Measurements from ENCODE around the gene LARGE1. TPM values are rescaled to one million over a fixed set of nuclear protein-coding genes. Genes with fewer than 3 reads are reported as not detected.

Gene LARGE1
- total RNA-seq, 1 experiment from 2014 or later: 1.5 TPM

GRCh38 chr22:33964121-33964520 lies 43.8 kb upstream of the LARGE1 start:
- DNase-seq (ENCODE audit: low read depth, low spot score) (no peak), ATAC-seq (no peak)
- Histone ChIP-seq H3K9me2 (ENCODE audit: insufficient read depth) (no peaks in the 10 kb centered on the region), H3K27me3 (ENCODE audit: insufficient read depth, low read length) (no peaks in the 10 kb centered on the region), H4K20me1 (ENCODE audit: insufficient read depth) (no peaks in the 10 kb centered on the region), H3K9me3 (ENCODE audit: control insufficient read depth in 1 of 2, insufficient read depth in 1 of 2, low read depth in 1 of 2, low read length in 2 of 2) (peaks cover 0 to 40% of the 10 kb centered on the region in 2 experiments; a peak in 2 of 4 replicates), H3K9ac (ENCODE audit: low read length) (no peak overlapping the region), H2AFZ (ENCODE audit: low read depth, low read length, poor library complexity, severe bottlenecking) (no peak overlapping the region), H3K4me2 (ENCODE audit: low read length) (no peak overlapping the region), H3K4me3 (replicated peaks in 1 of 2; ENCODE audit: low read depth in 1 of 2, low read length in 2 of 2) (no peak overlapping the region), H3K36me3 (ENCODE audit: control insufficient read depth in 1 of 2, insufficient read depth in 2 of 2, low read length in 2 of 2) (no peaks in the 10 kb centered on the region), H3K4me1 (ENCODE audit: control insufficient read depth in 1 of 2, insufficient read depth in 2 of 2, low read length in 2 of 2) (no peaks in the 10 kb centered on the region), H3K27ac (ENCODE audit: low read depth, low read length) (no peak overlapping the region), H3K79me2 (ENCODE audit: insufficient read depth, low read length) (no peaks in the 10 kb centered on the region)
- ChIA-PET POLR2A (no interaction called here), RAD21 (ENCODE audit: low non-redundant PET in 1 of 2, low total read pairs in 2 of 2, uncharacterized antibody in 2 of 2, unreplicated experiment in 2 of 2) (no interaction called here), CTCF (no interaction called here)
- BruUV-seq (replicated peaks): no TSS peak
- intact Hi-C loops (cut with micrococcal nuclease): no loop called here
- no peak for TF ChIP-seq EZH2phosphoT487 (IDR thresholded peaks at IDR 0.05; ENCODE audit: borderline replicate concordance)
- TF ChIP-seq ELF1 (IDR thresholded peaks at IDR 0.05; ENCODE audit: borderline replicate concordance, low read depth): no peak
- TF ChIP-seq SRF (IDR thresholded peaks at IDR 0.05; ENCODE audit: low read depth): no peak
- TF ChIP-seq EGR1 (IDR thresholded peaks at IDR 0.05; ENCODE audit: low read depth): no peak
- TF ChIP-seq ZBTB33 (IDR thresholded peaks at IDR 0.05; ENCODE audit: extremely low read depth, insufficient replicate concordance, low read length): no peak
- TF ChIP-seq REST (IDR thresholded peaks at IDR 0.05; ENCODE audit: low read depth): no peak
- no peak for TF ChIP-seq YY1 (IDR thresholded peaks at IDR 0.05; ENCODE audit: extremely low read depth, insufficient replicate concordance, low read depth, low read length)
- TF ChIP-seq EZH2 (IDR thresholded peaks at IDR 0.05): no peak
- TF ChIP-seq SIN3A (IDR thresholded peaks at IDR 0.05; ENCODE audit: low read depth): no peak
- no peak for TF ChIP-seq MAX (IDR thresholded peaks at IDR 0.05)
- TF ChIP-seq SP1 (IDR thresholded peaks at IDR 0.05; ENCODE audit: low read depth): no peak
- TF ChIP-seq TCF7L2 (IDR thresholded peaks at IDR 0.05; ENCODE audit: borderline replicate concordance, extremely low read depth, insufficient read depth, insufficient read length): no peak
- no peak for TF ChIP-seq CBX3 (IDR thresholded peaks at IDR 0.05; ENCODE audit: low read depth)
- TF ChIP-seq CEBPB (IDR thresholded peaks at IDR 0.05; ENCODE audit: low read depth): no peak
- no peak for TF ChIP-seq ZNF274 (IDR thresholded peaks at IDR 0.05; ENCODE audit: low read depth, low read length)
- no peak for TF ChIP-seq ATF3 (IDR thresholded peaks at IDR 0.05)
- TF ChIP-seq CTCF (IDR thresholded peaks at IDR 0.05 in 2 of 3, conservative IDR thresholded peaks at IDR 0.05 in 1 of 3; ENCODE audit: borderline replicate concordance in 1 of 3, insufficient read depth in 1 of 3, low read depth in 2 of 3, low read length in 2 of 3): no peak
- no peak for TF ChIP-seq ZFX (IDR thresholded peaks at IDR 0.05)
